BE2C (cell line): Measurements from ENCODE around the gene IL20RA.

Experiments
- DNase-seq: peaks from one replicate; pipeline ENCODE4 v3.0.0-alpha.2; 2020
- H3K27me3 ChIP-seq: fragments of 250-450 bp; sonication (Bioruptor Pico); 2 replicates; pipeline ENCODE4 v1.5.1; 2020; ENCODE audit warnings: mild to moderate bottlenecking
- H3K36me3 ChIP-seq: fragments of 250-450 bp; sonication (Bioruptor Pico); 2 replicates; pipeline ENCODE4 v1.5.1; 2020; ENCODE audit warnings: mild to moderate bottlenecking
- H3K4me1 ChIP-seq: fragments of 250-450 bp; sonication (Bioruptor Pico); 2 replicates; pipeline ENCODE4 v1.5.1; 2020
- H3K4me3 ChIP-seq: 2 replicates; pipeline ENCODE4 v1.5.1; 2011; ENCODE audit warnings: low read depth, low read length
- H3K9me3 ChIP-seq: fragments of 250-450 bp; sonication (Bioruptor Pico); 2 replicates; pipeline ENCODE4 v1.5.1; 2020
- TF ChIP-seq, protein P1 (sequence below): IDR thresholded peaks from 2 replicates; pipeline ENCODE4 v1.5.1; 2012; ENCODE audit warnings: mild to moderate bottlenecking, low read depth, low read length

Gene IL20RA

GRCh38 chr6:137005073-137005472, 39.7 kb downstream of the IL20RA start:
- Histone ChIP-seq H3K36me3 (no peaks in the 10 kb centered on the region), H3K4me1 (peaks cover 8% of the 10 kb centered on the region), H3K9me3 (no peaks in the 10 kb centered on the region), H3K27me3 (no peaks in the 10 kb centered on the region), H3K4me3 (no peak overlapping the region)
- TF ChIP-seq, protein P1, sequence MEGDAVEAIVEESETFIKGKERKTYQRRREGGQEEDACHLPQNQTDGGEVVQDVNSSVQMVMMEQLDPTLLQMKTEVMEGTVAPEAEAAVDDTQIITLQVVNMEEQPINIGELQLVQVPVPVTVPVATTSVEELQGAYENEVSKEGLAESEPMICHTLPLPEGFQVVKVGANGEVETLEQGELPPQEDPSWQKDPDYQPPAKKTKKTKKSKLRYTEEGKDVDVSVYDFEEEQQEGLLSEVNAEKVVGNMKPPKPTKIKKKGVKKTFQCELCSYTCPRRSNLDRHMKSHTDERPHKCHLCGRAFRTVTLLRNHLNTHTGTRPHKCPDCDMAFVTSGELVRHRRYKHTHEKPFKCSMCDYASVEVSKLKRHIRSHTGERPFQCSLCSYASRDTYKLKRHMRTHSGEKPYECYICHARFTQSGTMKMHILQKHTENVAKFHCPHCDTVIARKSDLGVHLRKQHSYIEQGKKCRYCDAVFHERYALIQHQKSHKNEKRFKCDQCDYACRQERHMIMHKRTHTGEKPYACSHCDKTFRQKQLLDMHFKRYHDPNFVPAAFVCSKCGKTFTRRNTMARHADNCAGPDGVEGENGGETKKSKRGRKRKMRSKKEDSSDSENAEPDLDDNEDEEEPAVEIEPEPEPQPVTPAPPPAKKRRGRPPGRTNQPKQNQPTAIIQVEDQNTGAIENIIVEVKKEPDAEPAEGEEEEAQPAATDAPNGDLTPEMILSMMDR, result no peak
- no peak for DNase-seq

DNA sequence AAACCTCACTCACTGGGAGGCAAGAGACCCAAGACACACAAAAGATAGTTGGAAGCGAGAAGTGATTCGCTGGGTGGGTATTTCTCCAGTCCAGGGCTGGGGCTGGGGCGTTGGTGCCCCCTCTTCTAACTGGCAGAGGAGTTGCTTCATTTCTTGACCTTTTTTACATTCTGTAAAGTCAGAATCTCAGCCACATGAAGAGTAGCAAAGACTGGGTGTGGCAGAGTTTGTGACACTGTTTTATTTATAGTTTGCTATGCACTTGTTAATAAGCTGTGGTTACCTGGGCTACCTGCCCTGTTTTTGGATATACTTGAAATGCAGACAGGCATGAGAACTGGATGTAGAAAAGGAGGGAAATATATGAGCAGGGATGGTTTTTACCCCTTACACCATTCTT, 42.3 kb downstream of the IL20RA start:
- no peak for DNase-seq
- no peaks in the 10 kb centered on the region for H3K27me3 ChIP-seq
- TF ChIP-seq, protein P1, result no peak
- H3K4me3 ChIP-seq, result no peak overlapping the region
- H3K4me1 ChIP-seq, result peaks cover 32% of the 10 kb centered on the region
- H3K9me3 ChIP-seq, result no peaks in the 10 kb centered on the region
- no peaks in the 10 kb centered on the region for H3K36me3 ChIP-seq

- Histone ChIP-seq H3K9me3 (no peaks in the 10 kb centered on the region), H3K27me3 (no peaks in the 10 kb centered on the region), H3K4me1 (peaks cover 32% of the 10 kb centered on the region), H3K4me3 (no peak overlapping the region), H3K36me3 (no peaks in the 10 kb centered on the region)
- no peak for DNase-seq
- TF ChIP-seq, protein P1, result no peak
These were observed 42.8 kb downstream of the IL20RA start for GRCh38 chr6:137001977-137002302.

- H3K27me3 ChIP-seq, result no peaks in the 10 kb centered on the region
- H3K4me1 ChIP-seq, result peaks cover 32% of the 10 kb centered on the region
- H3K4me3 ChIP-seq, result no peak overlapping the region
- H3K36me3 ChIP-seq, result no peaks in the 10 kb centered on the region
- TF ChIP-seq, protein P1, result no peak
- no peak for DNase-seq
- no peaks in the 10 kb centered on the region for H3K9me3 ChIP-seq
These were observed 43.3 kb downstream of the IL20RA start for GRCh38 chr6:137001299-137001976.

GRCh38 chr6:137000825-137001224, 43.9 kb downstream of the IL20RA start:
- Histone ChIP-seq H3K9me3 (no peaks in the 10 kb centered on the region), H3K4me3 (no peak overlapping the region), H3K4me1 (peaks cover 32% of the 10 kb centered on the region), H3K27me3 (no peaks in the 10 kb centered on the region), H3K36me3 (no peaks in the 10 kb centered on the region)
- TF ChIP-seq, protein P1, result no peak
- DNase-seq, result no peak

- Histone ChIP-seq H3K27me3 (no peaks in the 10 kb centered on the region), H3K4me1 (peaks cover 28% of the 10 kb centered on the region), H3K4me3 (no peak overlapping the region), H3K36me3 (peaks cover 3% of the 10 kb centered on the region), H3K9me3 (no peaks in the 10 kb centered on the region)
- no peak for DNase-seq
- TF ChIP-seq, protein P1, result no peak
These were observed 49.2 kb downstream of the IL20RA start for GRCh38 chr6:136995521-136995920.
